NCI-H2227 (cell line): ENCODE results near the gene NUBPL.

Experiments used
- DNase-seq: peaks from one replicate; lab custom pipeline; 2025; ENCODE audit not compliant: unreplicated experiment; lab: John Stamatoyannopoulos, UW

Gene NUBPL

GRCh38 chr14:31561155-31561846 lies at the start of gene NUBPL:
Gene NUBPL (plus strand): TSS chr14:31561404. CDS start chr14:31561440, 36 bp downstream.
- DNase-seq = peak; percentile 96

DNA sequence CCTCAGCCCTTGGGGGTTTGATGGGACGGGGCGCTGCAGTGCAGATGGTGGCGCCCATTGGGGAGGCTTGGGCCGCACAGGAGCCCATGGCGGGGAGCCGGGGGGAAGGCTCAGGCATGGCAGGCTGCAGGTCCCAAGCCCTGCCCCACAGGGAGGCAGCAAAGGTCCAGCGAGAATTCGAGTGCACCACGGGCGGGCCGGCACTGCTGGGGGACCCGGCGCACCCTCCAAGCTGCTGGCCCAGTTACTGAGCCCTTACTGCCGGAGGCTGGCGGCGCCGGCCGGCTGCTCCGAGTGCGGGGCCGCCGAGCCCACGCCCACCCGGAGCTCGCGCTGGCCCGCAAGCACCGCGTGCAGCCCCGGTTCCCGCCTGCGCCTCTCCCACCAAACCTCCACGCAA lies 34.1 kb upstream of the NUBPL start:
- no peak for DNase-seq

DNA sequence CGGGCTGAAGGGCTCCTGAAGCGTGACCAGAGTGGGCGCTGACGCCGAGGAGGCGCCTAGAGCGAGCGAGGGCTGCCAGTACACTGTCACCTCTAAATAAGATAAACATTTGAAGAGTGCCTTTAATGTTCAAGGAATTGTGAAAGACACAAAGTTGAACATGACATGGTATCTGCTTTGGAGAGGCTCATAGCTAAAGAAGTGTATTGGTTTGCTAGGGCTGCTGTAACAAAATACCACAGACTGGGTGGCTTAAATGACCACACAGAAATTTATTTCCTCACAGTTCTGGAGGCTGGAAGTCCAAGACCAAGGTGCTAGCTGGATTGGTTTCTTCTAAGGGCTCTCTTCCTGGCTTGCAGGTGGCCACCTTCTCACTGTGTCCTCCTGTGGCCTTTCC lies 33.7 kb upstream of the NUBPL start:
- DNase-seq = no peak

- no peak for DNase-seq
Measured at GRCh38 chr14:31529053-31529452, 32.2 kb upstream of the NUBPL start.

- DNase-seq = no peak
Measured at GRCh38 chr14:31530136-31530535, 31.1 kb upstream of the NUBPL start.

DNA sequence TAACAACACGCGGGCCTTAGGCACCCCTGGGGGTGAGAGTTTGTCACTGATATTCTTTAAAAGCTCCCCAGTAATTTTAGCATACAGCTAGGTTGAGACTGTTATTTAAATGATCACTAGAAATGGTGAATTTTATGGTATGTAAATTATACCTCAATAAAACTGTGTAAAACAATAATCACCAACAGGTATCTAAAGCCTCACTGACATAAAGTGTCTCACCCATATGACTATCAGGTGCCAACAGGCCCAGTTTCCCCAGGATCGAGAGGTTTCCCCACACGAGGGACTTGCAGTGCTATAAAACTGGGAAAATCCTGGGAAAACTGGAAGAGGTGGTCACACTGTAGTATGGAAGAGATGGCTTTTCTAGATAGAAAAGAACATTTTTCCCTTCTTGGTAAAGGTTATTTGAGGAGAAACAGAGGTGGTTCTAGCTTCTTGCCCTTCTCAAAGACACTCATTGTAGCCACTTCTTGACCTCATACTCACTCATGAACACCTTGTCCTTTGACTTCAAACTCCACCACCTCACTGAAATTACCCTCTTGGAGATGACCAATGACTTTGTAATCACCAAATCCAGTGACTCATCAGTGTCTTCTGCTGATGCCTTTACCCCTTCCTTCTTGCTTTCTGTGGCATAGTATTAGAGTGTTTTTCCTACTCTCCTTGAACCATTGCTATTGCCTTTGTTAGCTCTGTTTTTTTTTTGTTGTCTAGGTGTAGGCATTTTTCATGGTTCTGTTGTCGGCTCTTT lies 24.8 kb upstream of the NUBPL start:
- DNase-seq = no peak

GRCh38 chr14:31541702-31542101 lies 19.5 kb upstream of the NUBPL start:
- DNase-seq = no peak

DNA sequence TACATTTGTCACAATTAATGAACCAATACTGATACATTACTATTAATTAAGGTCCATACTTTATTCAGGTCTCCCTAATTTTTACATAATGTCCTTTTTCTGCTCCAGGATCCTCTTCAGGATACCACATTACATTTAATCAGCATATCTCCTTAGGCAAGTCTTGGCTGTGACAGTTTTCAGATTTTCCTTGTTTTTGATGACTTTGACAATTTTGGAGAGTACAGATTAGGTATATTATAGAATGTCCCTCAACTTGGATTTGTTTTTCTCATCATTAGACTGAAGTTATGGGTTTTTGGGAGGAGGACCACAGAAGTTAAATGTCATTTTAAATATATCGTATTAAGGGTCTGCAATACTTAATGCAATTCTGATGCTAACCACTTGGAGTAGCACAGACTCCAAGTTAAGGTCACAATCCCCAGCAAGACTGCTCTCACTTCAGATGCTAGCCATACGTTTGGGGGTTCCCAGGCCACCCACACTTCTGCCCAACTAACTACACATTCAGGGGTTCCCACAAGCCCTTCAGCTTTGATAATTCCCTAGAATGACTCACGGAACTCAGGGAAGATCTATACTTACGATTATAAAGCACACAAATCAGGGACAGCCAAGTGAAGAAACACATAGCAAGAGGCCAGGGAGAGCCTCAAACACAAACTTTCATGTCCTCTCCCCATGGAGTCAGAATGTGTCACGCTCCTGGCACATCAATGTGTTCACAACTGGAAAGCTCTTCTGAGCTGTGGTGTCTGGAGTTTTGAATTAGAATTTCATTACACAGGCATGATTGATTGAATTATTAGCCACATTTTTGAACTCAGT lies 17.0 kb upstream of the NUBPL start:
- no peak for DNase-seq

DNA sequence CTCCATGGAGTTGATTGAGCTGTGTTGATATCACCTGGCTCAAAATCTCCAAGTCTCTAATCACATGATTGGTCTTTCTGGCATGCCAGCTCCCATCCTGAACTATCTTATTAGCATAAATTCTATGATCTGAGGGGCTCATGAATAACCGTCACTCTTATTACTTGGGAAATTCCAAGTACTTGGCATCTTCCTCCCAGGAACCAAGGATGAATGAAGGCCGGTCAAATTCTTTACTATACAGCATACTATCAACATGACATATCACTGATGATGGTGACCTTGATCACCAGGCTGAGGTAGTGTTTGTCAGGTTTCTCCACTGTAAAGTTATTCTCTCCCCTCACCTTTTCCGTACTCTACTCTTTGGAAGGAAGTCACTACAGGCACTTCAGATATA lies 16.4 kb upstream of the NUBPL start:
- no peak for DNase-seq

DNA sequence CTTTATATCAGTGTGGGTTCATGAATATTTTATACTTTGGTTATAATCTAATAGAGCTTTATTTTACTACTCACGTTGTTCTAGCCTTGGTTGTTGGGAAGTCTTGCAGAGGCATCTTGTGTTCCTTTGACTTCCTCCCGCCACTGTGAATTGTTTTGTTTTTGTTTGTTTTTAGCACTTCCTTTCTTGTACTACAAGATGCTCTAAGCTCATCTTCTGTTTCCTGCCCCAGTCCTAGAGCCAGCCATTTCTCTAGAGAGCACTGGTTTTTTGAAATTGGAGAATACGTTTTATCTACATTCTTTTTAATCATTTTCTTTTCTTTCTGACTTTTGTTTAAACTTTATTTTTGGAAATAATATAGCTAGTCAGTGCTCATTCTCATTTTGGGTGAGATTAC lies 15.9 kb upstream of the NUBPL start:
- DNase-seq = no peak

GRCh38 chr14:31549817-31550216 lies 11.4 kb upstream of the NUBPL start:
- DNase-seq = no peak

GRCh38 chr14:31550589-31550988 lies 10.6 kb upstream of the NUBPL start:
- no peak for DNase-seq

DNA sequence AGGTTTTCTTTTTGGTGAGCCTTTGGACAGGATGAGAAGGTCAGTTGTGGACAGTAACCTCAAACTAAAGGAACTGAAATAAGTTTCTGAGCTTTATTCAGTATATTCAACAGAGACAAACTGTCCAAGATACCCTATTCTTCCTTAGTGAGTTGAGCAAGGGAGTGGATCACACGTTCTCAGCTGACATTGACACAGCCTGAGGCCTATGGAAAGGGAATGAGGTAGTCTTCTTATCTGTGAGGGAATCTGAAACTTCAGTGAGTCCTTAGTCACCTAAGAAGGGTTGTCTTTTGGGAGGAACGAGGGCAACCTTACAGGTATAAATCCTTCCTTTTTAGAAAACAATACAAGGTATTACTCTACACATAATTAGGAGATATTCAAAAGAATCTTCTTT lies 5.0 kb upstream of the NUBPL start:
- no peak for DNase-seq

- DNase-seq = no peak
Measured at GRCh38 chr14:31559939-31560338, 1.3 kb upstream of the NUBPL start.

GRCh38 chr14:31560759-31561154 lies 447 bp upstream of the NUBPL start:
- DNase-seq = no peak

GRCh38 chr14:31564194-31564593 lies 3.0 kb downstream of the NUBPL start:
- DNase-seq = no peak

- DNase-seq = no peak
Measured at GRCh38 chr14:31566456-31566855, 5.3 kb downstream of the NUBPL start.

DNA sequence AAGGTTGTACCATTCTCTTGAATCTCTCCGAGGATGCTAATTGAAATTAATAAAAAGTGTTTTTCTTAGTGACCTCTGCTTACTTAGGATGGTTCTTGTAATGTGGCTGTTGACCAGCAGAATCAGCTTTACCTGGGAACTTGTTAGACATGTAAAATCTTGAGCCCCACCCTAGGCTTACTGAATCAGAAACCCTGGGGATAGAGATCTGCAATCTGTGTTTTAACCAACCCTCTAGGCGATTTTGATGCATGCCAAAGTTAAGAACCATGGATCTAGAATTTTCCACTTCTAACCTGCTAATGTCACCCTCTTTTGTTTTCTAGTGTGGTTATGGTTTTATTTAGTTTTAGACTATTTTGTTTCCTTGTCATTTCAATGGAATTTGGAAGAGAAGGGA lies 6.5 kb downstream of the NUBPL start:
- no peak for DNase-seq

DNA sequence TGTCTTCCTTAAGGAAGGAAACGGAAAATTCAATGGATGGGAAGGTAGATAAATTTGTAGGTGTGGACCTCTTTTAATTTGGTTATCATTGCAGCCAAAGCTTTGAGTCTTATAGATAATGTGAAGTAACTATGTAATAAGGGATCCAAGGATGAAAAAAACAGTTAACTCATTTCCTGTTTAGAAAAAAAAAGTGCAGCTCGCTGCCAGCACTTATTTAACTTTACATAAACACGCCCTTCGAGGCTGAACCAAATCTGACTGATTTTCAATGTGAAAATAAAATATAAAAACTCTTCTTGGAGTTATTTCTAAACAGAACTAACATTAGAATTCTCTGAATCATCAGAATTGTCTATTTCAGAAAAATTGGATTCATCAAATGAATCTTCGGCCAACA lies 7.0 kb downstream of the NUBPL start:
- DNase-seq = no peak

DNA sequence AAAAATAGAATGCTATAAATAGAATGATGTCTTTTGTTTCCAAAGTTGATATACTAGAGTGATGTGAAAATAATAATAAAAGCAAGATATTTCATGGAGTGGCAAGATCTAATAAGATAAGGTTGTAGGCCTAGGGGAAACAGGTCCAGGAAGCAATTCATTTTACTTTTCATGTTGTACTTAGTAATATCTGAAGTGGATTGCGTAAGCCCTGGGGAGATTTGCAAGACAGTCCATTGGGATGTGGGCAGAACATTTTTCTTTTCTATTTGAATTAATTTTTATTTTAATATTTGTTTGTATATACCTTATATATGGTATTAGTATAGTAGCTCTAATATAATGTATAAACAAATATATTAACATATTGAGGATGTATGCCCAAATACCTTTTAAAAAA lies 7.5 kb downstream of the NUBPL start:
- DNase-seq = no peak

DNA sequence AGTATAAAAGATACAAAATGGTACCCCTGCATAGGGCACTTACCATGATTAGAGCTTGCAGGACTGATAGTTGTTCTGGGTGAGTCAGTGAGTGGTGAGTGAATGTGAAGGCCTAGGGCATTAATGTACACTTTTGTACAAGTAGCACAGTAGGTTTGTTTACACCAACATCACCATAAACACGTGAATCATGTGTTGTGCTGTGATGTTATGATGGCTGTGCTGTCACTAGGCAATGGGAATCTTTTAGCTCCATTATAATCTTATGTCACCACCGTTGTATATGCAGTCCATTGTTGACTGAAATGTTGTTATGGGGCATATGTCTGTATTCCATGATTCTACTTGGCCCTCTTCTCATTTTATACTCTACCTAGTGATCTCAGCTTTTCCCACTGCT lies 11.8 kb downstream of the NUBPL start:
- DNase-seq = no peak

GRCh38 chr14:31576949-31577348 lies 15.7 kb downstream of the NUBPL start:
- DNase-seq = no peak
